GM19023 (cell line): ENCODE results near the gene CLPTM1.
A peak's percentile ranks its signal among the peaks of the same experiment; 100 is the strongest.
"Not testable (repeated sequence)": the region's sequence is repeated elsewhere in the genome, so short reads cannot be mapped to it uniquely, and the experiment has no call there.

Experiments used
- ATAC-seq: cut with Tn5 transposase; IDR thresholded peaks from one replicate; pipeline ENCODE4 v1.9.1; 2021; ENCODE audit warnings: mild to moderate bottlenecking, moderate library complexity; ENCODE audit not compliant: unreplicated experiment

Gene CLPTM1

DNA sequence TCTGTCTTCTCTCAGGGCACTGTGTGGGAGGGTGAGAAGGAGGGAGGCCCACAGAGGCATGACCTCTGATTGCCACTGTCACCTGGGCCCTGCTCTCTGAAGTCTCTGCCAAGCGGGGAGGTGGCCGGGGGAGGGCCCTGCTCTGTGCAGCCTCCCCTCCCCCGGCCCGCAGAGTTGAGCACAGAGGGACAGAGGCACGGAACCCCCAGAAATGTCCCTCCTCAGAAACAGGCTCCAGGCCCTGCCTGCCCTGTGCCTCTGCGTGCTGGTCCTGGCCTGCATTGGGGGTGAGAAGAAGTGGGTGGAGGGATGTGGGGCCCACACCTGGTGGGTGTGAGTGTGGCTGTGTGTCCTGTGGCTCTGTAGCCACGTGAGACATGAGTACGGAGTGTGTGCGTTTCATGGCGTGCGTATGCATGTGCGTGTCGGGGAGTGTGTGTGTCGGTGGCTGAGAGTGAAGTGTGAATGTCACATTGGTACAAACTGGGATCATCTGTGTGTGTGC, 13.1 kb upstream of the CLPTM1 start, which contains the start of gene APOC4:
Gene APOC4, plus strand, starts transcription at position 171 of the 505 bp plus-strand sequence. Its CDS starts 41 bp downstream, at position 212.
- no peak for ATAC-seq

DNA sequence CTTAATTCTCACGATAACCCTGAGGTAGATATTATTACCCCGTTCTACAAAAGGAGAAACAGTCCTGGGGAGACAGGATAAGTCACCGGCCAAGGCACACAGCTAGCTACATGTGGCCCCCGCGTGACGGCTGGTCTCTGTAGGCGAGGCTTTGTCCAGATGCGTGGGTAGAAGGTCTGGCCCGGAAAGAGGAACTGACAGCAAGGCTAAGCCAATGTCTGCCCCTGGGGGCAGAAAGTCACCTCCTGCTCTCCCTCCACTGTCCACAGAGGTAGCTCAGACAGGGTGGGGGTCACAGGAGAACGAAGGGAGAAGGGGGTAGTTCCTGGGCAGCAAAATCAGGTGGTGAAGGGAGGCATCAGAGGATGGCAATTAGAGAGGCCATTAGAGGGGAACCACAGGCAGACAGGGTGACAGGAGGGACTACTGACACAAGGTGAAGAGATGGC, 11.4 kb upstream of the CLPTM1 start:
- no peak for ATAC-seq

GRCh38 chr19:44947041-44947581, 8.1 kb upstream of the CLPTM1 start:
- ATAC-seq, result no peak

GRCh38 chr19:44948237-44948636, 6.9 kb upstream of the CLPTM1 start:
- ATAC-seq, result no peak

GRCh38 chr19:44948763-44949374, 6.3 kb upstream of the CLPTM1 start:
- no peak for ATAC-seq

DNA sequence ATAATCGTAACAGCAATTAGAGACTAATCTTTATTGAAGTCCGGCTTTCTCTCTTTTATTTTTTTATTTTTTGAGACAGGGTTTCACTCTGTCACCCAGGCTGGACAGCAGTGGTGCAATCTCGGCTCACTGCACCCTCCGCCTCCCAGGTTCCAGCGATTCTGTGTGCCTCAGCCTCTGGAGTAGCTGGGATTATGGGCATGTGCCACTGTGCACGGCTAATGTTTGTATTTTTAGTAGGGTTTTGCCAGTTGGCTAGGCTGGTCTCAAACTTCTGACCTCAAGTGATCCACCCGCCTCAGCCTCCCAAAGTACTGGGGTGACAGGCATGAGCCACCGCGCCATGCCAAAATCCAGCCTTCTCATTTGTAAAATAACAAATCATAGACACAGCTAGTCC, 5.6 kb upstream of the CLPTM1 start:
- no peak for ATAC-seq

GRCh38 chr19:44951179-44952159, 3.7 kb upstream of the CLPTM1 start:
- ATAC-seq, result no peak

DNA sequence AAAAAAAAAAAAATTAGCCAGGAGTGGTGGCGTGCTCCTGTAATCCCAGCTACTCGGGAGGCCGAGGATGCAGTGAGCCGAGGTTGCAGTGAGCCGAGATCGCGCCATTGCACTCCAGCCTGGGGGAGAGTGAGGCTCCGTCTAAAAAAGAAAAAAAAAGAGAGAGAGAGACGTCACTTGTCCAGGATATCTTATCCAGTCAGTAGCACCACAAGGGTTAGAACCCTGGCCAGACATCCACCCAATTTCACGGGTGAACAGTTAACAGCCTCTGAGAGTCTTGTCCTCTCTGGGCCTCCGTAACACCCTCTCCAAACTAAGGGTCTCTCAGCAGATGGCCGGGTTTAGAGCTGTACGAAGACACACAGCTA, 917 bp upstream of the CLPTM1 start:
- peak; percentile 4 for ATAC-seq

DNA sequence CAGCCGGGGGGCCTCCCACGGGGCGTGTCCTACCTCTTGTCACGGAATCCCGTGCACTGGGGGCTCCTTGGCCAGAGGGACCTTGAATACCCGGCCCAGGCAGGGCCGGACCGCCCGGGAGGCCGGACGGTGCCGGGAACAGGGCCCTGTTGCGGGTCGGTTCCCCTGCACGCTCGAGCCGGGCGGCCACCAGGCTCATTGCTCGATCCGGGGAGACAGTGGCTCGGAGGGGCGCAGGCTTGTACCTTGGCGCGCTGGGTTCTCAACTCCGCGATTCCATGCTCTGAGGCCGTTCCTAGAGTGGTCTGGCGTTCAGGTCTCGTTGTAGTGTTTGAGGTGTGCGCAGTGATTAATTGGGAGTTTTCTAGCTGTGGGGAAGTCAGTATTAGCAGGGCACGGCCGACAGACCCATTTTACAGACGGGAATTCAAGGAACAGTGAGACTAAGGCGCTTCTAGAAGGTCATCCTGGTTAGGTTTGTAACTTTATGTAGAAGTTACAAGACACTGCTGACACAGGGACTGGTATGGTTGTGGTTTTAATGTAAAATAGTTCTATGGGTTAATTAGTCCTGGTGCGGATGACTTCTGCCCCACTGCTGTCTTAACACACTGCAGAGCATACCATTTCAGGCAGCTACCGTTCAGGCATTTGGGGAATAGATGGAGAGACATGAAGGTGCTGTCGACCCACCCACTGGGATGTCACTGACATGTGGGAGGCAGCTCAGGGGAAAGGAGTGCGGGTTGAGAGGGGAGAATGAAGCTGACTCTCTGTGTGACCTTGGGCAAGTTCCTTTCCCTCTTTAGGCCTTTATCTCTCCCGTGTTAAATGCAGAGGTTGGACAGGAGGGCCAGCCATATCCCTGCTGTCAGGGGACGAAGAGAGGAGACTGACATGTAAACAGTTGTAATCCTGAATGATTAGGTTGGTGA, 592 bp downstream of the CLPTM1 start:
- peak; percentile 16 for ATAC-seq

DNA sequence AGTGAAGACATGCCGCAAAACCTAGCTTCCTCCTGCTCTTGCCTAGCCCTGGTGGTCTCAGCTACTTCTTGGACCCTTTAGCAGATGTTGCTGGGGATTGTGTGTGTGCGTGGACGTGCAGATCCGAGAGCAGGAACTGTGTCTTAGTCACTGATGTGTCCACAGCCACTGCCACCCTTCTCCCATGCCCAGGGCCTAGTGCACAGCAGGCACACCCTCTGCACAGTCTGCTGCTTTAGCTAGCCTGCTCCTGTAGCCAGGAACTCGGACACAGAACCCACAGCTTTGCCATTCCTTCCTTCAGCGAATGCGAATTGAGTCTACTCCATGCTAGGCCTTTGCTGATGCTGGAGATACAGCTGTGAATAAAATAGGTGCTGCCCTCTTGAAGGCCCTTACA, 2.3 kb downstream of the CLPTM1 start:
- ATAC-seq, result no peak

GRCh38 chr19:44958090-44958489, 2.9 kb downstream of the CLPTM1 start:
- no peak for ATAC-seq

- ATAC-seq, result no peak
These were observed 4.5 kb downstream of the CLPTM1 start for GRCh38 chr19:44959691-44960090.

DNA sequence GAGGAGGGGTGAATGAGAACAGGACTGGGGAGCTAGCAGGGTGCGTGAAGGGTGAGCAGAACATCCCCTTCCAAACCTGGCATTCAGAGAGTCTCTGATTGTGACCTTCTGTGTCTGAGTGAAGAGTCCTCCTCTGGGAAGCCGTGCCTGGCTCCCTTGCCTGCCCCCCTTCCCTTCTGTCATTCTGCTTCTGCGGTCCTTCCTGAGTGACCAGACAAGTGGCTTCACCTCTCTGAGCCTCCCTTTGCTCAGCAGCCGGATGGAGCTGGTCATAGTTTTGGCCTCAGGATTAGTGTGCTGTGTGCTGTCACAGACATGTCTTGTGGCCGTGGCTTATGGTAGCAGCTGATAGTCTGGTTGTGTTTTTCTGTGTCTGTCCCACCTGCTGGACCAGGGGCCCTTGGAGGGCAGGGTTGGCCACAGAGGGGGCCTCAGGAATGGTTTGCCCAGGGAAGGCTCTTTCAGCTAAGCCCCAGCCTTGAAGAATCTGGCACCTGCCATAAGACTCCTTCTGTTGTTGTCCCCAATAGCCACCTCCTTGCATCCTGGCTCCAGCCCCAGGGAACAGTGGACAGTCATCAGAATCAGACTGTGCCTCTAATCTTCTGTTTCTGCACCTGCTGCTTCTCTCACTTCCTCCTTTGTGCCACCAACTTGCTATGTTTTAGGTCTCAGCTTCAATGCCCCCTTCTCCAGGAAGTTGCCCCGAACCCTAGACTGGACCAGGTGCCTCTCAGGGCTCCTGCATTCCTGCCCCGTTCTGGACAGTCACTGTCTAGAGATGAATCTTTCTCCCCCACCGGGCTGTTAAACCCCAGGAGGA, 5.9 kb downstream of the CLPTM1 start:
- no peak for ATAC-seq

DNA sequence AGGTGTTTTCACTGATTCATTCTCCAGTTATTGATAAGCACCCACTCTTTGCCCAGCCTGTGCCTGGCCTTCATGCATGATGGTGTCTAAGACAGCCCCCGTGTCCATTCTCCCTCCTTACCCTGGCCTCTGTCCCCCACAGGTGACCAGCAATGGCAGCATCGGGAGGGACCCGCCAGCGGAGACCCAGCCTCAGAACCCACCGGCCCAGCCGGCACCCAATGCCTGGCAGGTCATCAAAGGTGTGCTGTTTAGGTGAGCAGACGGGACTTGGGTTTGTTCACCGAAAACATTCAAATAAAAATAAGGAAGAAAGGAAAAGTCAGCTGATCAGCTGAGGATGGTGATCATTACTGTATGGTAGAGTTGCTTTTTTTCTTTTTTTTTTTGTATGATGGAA, 6.6 kb downstream of the CLPTM1 start:
- ATAC-seq, result no peak

DNA sequence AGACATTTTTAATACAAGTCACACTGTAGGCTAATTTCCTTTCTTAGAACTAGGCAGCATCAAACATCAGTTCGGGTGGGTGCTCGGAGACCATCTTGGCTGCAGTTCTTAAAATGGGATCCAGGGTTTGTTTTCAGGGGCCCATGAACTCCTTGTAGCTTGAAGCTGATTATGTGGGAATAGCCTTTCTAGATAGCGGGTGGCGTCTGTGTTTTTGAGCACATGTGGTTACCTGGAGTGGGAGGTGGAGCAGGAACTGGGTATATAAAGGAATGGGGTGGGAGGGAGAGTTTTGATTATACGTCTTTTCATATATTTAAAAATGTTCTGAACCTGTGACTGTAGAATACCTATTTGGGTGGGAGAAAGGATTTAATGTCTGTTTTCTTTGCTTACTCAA, 12.9 kb downstream of the CLPTM1 start:
- ATAC-seq, result no peak

DNA sequence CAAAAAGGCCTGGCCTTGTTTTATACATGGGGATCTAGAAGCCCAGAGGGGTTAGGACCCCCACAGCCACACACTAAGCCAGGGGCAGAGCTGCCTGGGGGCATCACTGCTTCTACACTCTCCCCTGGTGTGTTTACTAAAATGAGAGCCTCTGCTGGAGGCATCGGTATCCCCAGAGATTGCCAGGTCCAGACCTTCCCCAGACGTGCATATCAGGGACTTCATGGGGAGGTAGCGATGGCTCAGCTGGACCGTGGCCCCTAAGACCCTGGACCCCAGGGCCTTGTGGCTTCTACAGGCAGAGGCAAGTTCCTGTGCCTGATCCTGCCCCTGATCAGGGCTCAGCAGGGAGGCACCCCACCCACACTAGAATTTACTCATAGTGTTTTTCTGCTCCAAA, 13.5 kb downstream of the CLPTM1 start:
- ATAC-seq, result no peak

GRCh38 chr19:44969437-44969836, 14.3 kb downstream of the CLPTM1 start:
- ATAC-seq, result no peak

GRCh38 chr19:44971451-44971850, 16.3 kb downstream of the CLPTM1 start:
- not testable (repeated sequence) for ATAC-seq

- no peak for ATAC-seq
These were observed 17.6 kb downstream of the CLPTM1 start for GRCh38 chr19:44972802-44973201.
